Measurements from ENCODE around the gene CHCHD6. TPM values are rescaled to one million over a fixed set of nuclear protein-coding genes. Genes with fewer than 3 reads are reported as not detected.

CHCHD6 gene
- total RNA-seq, 1 donor from 2014 or later = 38.2 TPM

DNA sequence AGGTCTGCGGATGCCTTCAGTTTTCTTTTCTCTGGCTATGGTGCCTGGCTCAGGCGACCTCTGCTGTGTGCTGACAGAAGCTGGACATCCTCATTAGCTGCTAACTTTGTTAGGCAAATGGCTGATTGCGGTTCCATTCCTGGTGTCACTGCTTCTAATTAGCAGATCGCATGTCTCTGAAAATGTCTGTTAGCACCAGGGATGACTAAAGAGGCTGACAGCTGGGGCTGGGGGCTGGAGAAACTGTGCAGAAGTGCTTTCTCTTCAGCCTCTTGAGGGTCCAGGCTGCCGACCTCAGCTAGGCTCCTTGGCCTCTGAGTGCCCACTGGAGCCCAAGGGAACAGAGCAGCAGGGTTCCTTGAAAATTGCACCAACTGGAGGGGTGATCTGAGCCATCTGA is 39.3 kb downstream of the CHCHD6 start:
- TF ChIP-seq, protein P1, sequence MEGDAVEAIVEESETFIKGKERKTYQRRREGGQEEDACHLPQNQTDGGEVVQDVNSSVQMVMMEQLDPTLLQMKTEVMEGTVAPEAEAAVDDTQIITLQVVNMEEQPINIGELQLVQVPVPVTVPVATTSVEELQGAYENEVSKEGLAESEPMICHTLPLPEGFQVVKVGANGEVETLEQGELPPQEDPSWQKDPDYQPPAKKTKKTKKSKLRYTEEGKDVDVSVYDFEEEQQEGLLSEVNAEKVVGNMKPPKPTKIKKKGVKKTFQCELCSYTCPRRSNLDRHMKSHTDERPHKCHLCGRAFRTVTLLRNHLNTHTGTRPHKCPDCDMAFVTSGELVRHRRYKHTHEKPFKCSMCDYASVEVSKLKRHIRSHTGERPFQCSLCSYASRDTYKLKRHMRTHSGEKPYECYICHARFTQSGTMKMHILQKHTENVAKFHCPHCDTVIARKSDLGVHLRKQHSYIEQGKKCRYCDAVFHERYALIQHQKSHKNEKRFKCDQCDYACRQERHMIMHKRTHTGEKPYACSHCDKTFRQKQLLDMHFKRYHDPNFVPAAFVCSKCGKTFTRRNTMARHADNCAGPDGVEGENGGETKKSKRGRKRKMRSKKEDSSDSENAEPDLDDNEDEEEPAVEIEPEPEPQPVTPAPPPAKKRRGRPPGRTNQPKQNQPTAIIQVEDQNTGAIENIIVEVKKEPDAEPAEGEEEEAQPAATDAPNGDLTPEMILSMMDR (conservative IDR thresholded peaks at IDR 0.05; ENCODE audit: low read depth, low read length) = no peak
- no peak for DNase-seq (ENCODE audit: low read depth)
- no peak overlapping the region for H3K4me3 ChIP-seq (ENCODE audit: low read depth, low read length)

DNA sequence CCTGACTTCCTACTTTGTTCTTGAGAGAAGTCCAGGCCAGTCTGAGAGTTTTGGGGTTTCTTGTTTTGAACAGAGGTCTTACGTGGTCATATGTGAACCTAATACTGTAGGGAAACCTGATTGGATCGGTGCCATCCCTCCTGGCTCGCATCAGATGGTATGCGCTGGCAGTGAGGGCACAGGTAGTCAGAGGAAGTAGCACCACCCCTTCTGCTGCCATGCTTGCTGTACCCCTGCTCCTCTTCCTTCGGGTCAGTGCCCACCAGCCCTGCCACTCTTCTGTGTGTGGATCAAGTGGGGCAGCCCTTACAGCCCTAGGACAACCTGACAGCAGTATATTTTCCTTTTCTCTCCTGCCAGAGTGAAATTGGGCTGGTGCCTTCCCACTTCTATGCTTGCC is 39.7 kb downstream of the CHCHD6 start:
- DNase-seq (ENCODE audit: low read depth) = no peak
- TF ChIP-seq, protein P1 (conservative IDR thresholded peaks at IDR 0.05; ENCODE audit: low read depth, low read length) = no peak
- no peak overlapping the region for H3K4me3 ChIP-seq (ENCODE audit: low read depth, low read length)

GRCh38 chr3:126745760-126746394 is 41.8 kb downstream of the CHCHD6 start:
- TF ChIP-seq, protein P1 (conservative IDR thresholded peaks at IDR 0.05; ENCODE audit: low read depth, low read length) = no peak
- no peak for DNase-seq (ENCODE audit: low read depth)
- H3K4me3 ChIP-seq (ENCODE audit: low read depth, low read length) = no peak overlapping the region

DNA sequence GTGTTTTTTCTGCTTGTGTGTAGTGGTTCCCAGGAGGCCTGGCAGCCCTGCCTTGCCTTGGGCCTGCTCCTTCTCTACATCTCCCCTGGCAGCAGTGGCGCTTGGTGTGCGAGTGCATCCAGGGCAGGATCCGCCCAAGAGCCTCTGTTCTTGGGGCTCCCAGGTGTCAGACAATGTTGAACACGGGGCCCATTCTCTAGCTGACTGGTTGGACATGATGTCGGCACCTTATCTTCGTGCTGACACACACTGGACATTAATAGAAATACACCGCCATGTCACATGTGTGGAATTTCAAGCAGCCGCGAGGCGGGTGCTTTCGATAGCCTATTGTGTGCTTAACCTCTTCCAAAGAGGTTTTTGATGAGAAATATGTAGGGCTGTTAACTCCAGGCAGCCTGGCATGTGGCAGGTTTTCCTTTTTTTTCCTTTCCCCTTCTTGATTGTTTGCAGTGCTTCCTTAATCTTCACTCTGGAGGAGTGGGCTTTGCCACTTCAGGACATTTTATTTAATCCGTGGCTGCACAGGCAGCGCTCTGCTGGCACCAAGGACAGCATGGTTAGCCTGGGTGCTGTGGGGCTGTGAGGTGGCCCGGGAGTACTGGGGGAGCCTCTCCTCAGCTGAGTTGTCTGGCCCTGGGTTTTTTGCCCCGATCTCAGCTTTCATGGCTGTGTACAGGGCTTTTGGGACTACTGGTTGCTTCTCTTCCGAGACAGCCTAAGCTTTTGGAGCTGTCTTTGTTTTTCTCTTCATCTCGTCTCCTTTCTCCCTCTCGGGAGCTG is 42.5 kb downstream of the CHCHD6 start:
- no peak overlapping the region for H3K4me3 ChIP-seq (ENCODE audit: low read depth, low read length)

GRCh38 chr3:126747768-126748167 is 43.7 kb downstream of the CHCHD6 start:
- no peak for DNase-seq (ENCODE audit: low read depth)
- TF ChIP-seq, protein P1 (conservative IDR thresholded peaks at IDR 0.05; ENCODE audit: low read depth, low read length) = no peak
- no peak overlapping the region for H3K4me3 ChIP-seq (ENCODE audit: low read depth, low read length)

More for the DNA sequence above, 42.5 kb downstream of the CHCHD6 start:
- TF ChIP-seq, protein P1 (conservative IDR thresholded peaks at IDR 0.05; ENCODE audit: low read depth, low read length) = no peak
- no peak for DNase-seq (ENCODE audit: low read depth)

DNA sequence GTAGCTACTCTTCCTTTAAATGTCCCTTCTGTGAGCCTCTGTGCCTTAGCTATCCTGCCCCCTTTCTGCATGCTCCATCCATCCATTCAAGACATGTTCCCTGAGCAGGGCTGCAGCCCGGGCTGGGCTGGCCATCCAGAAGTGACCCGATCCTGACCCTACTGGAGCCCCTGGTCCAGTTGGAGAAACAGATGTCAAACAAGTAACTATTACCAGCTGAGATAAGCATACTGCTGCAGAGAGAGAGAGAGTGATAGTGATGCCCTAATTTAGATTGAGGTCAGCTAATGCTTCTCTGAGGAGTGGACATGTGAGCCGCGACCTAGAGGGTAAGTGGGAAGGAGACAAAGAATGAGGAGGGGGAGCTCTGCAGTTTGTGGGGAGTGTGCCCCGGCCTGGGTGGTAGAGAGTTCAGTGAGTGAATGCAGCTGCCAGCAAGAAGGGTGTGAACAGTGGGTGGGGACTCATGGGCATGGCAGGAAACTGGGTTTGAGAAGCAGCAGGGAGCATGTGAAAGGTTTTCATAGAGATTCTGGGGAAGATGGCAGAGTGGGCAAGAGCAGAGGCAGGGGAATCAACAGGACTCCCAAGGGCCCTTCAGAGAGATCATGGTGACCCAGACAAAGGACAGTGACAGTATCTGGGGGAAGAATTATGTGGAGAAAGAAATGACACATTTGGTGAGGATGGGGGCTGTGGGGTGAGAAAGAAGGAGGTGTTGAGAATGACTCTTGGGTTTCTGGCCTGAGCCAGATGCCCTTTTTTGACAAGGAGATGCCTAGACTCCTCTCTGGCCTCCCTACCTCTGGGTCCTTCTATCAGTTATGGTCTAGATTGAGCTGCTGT is 44.9 kb downstream of the CHCHD6 start:
- DNase-seq (ENCODE audit: low read depth) = no peak
- no peak overlapping the region for H3K4me3 ChIP-seq (ENCODE audit: low read depth, low read length)
- TF ChIP-seq, protein P1 (conservative IDR thresholded peaks at IDR 0.05; ENCODE audit: low read depth, low read length) = no peak
